ENCODE measurements around the gene VRK3.
A peak's percentile ranks its signal among the peaks of the same experiment; 100 is the strongest.

VRK3 gene

GRCh38 chr19:50000841-50001557 is 24.2 kb downstream of the VRK3 start:
- DNase-seq (ENCODE audit: low spot score in 2 of 2) (no peak), ATAC-seq (replicated peaks; ENCODE audit: extremely low read depth, poor library complexity, severe bottlenecking) (no peak)
- Mint-ChIP-seq H3K27ac (ENCODE audit: low read depth) (no peak overlapping the region), H3K4me3 (no peak overlapping the region), H3K36me3 (ENCODE audit: insufficient read depth) (peaks cover 44% of the 10 kb centered on the region), H3K9me3 (no peaks in the 10 kb centered on the region), H3K4me1 (peaks cover 20% of the 10 kb centered on the region), H3K27me3 (no peaks in the 10 kb centered on the region)

- Mint-ChIP-seq H3K4me3 (no peak overlapping the region), H3K4me1 (peaks cover 20% of the 10 kb centered on the region), H3K27me3 (no peaks in the 10 kb centered on the region), H3K27ac (ENCODE audit: low read depth) (no peak overlapping the region), H3K9me3 (no peaks in the 10 kb centered on the region), H3K36me3 (ENCODE audit: insufficient read depth) (peaks cover 45% of the 10 kb centered on the region)
- no peak for ATAC-seq (replicated peaks; ENCODE audit: extremely low read depth, poor library complexity, severe bottlenecking)
- DNase-seq (ENCODE audit: low spot score in 2 of 2), result no peak
Observed at GRCh38 chr19:50000038-50000840, 24.9 kb downstream of the VRK3 start.

- Mint-ChIP-seq H3K36me3 (ENCODE audit: insufficient read depth) (peaks cover 42% of the 10 kb centered on the region), H3K27ac (ENCODE audit: low read depth) (no peak overlapping the region), H3K27me3 (no peaks in the 10 kb centered on the region), H3K4me1 (peaks cover 13% of the 10 kb centered on the region), H3K4me3 (no peak overlapping the region), H3K9me3 (no peaks in the 10 kb centered on the region)
- no peak for DNase-seq (ENCODE audit: low spot score in 2 of 2)
- no peak for ATAC-seq (replicated peaks; ENCODE audit: extremely low read depth, poor library complexity, severe bottlenecking)
Observed at GRCh38 chr19:49999371-50000010, 25.7 kb downstream of the VRK3 start.

- H3K27ac Mint-ChIP-seq (ENCODE audit: low read depth), result no peak overlapping the region
- ATAC-seq (replicated peaks; ENCODE audit: extremely low read depth, poor library complexity, severe bottlenecking), result no peak
- peaks cover 36% of the 10 kb centered on the region for H3K36me3 Mint-ChIP-seq (ENCODE audit: insufficient read depth)
- peaks cover 2% of the 10 kb centered on the region for H3K4me1 Mint-ChIP-seq
- no peaks in the 10 kb centered on the region for H3K9me3 Mint-ChIP-seq
- H3K4me3 Mint-ChIP-seq, result no peak overlapping the region
- no peak for DNase-seq (ENCODE audit: low spot score in 2 of 2)
- no peaks in the 10 kb centered on the region for H3K27me3 Mint-ChIP-seq
Observed at GRCh38 chr19:49997709-49998108, 27.5 kb downstream of the VRK3 start.

GRCh38 chr19:49988433-49988832 is 36.7 kb downstream of the VRK3 start:
- Mint-ChIP-seq H3K9me3 (no peaks in the 10 kb centered on the region), H3K4me3 (no peak overlapping the region), H3K36me3 (ENCODE audit: insufficient read depth) (peaks cover 16% of the 10 kb centered on the region), H3K4me1 (peaks cover 5% of the 10 kb centered on the region), H3K27me3 (no peaks in the 10 kb centered on the region), H3K27ac (ENCODE audit: low read depth) (no peak overlapping the region)
- no peak for ATAC-seq (replicated peaks; ENCODE audit: extremely low read depth, poor library complexity, severe bottlenecking)
- no peak for DNase-seq (ENCODE audit: low spot score in 2 of 2)

GRCh38 chr19:49988007-49988406 is 37.2 kb downstream of the VRK3 start:
- DNase-seq (ENCODE audit: low spot score in 2 of 2), result no peak
- peaks cover 5% of the 10 kb centered on the region for H3K4me1 Mint-ChIP-seq
- H3K27me3 Mint-ChIP-seq, result no peaks in the 10 kb centered on the region
- ATAC-seq (replicated peaks; ENCODE audit: extremely low read depth, poor library complexity, severe bottlenecking), result no peak
- peaks cover 16% of the 10 kb centered on the region for H3K36me3 Mint-ChIP-seq (ENCODE audit: insufficient read depth)
- no peak overlapping the region for H3K4me3 Mint-ChIP-seq
- no peak overlapping the region for H3K27ac Mint-ChIP-seq (ENCODE audit: low read depth)
- no peaks in the 10 kb centered on the region for H3K9me3 Mint-ChIP-seq

- H3K27ac Mint-ChIP-seq (ENCODE audit: low read depth), result no peak overlapping the region
- no peaks in the 10 kb centered on the region for H3K27me3 Mint-ChIP-seq
- H3K36me3 Mint-ChIP-seq (ENCODE audit: insufficient read depth), result peaks cover 16% of the 10 kb centered on the region
- DNase-seq (ENCODE audit: low spot score in 2 of 2) (peak; percentile 64 to 75), ATAC-seq (replicated peaks; ENCODE audit: extremely low read depth, poor library complexity, severe bottlenecking) (peak; percentile 67)
- no peaks in the 10 kb centered on the region for H3K9me3 Mint-ChIP-seq
- H3K4me3 Mint-ChIP-seq, result no peak overlapping the region
- peaks cover 5% of the 10 kb centered on the region for H3K4me1 Mint-ChIP-seq
Observed at GRCh38 chr19:49987159-49987698, 37.9 kb downstream of the VRK3 start.

GRCh38 chr19:49986354-49986753 is 38.8 kb downstream of the VRK3 start:
- Mint-ChIP-seq H3K27ac (ENCODE audit: low read depth) (no peak overlapping the region), H3K4me1 (peaks cover 5% of the 10 kb centered on the region), H3K9me3 (no peaks in the 10 kb centered on the region), H3K36me3 (ENCODE audit: insufficient read depth) (peaks cover 13% of the 10 kb centered on the region), H3K4me3 (no peak overlapping the region), H3K27me3 (no peaks in the 10 kb centered on the region)
- DNase-seq (ENCODE audit: low spot score in 2 of 2) (no peak), ATAC-seq (replicated peaks; ENCODE audit: extremely low read depth, poor library complexity, severe bottlenecking) (no peak)

- H3K27me3 Mint-ChIP-seq, result no peaks in the 10 kb centered on the region
- no peak overlapping the region for H3K27ac Mint-ChIP-seq (ENCODE audit: low read depth)
- no peak for DNase-seq (ENCODE audit: low spot score in 2 of 2)
- peaks cover 5% of the 10 kb centered on the region for H3K4me1 Mint-ChIP-seq
- no peak for ATAC-seq (replicated peaks; ENCODE audit: extremely low read depth, poor library complexity, severe bottlenecking)
- no peaks in the 10 kb centered on the region for H3K9me3 Mint-ChIP-seq
- peaks cover 14% of the 10 kb centered on the region for H3K36me3 Mint-ChIP-seq (ENCODE audit: insufficient read depth)
- H3K4me3 Mint-ChIP-seq, result no peak overlapping the region
Observed at GRCh38 chr19:49985871-49986270, 39.3 kb downstream of the VRK3 start.

GRCh38 chr19:49984491-49984890 is 40.7 kb downstream of the VRK3 start:
- no peak overlapping the region for H3K4me3 Mint-ChIP-seq
- peak overlapping the region; percentile 35 for H3K27ac Mint-ChIP-seq (ENCODE audit: low read depth)
- H3K9me3 Mint-ChIP-seq, result no peaks in the 10 kb centered on the region
- peaks cover 5% of the 10 kb centered on the region for H3K4me1 Mint-ChIP-seq
- ATAC-seq (replicated peaks; ENCODE audit: extremely low read depth, poor library complexity, severe bottlenecking), result no peak
- H3K27me3 Mint-ChIP-seq, result no peaks in the 10 kb centered on the region
- DNase-seq (ENCODE audit: low spot score in 2 of 2), result no peak
- H3K36me3 Mint-ChIP-seq (ENCODE audit: insufficient read depth), result peaks cover 14% of the 10 kb centered on the region

GRCh38 chr19:49983645-49984229 is 41.4 kb downstream of the VRK3 start:
- Mint-ChIP-seq H3K36me3 (ENCODE audit: insufficient read depth) (peaks cover 16% of the 10 kb centered on the region), H3K4me1 (peaks cover 5% of the 10 kb centered on the region), H3K27ac (ENCODE audit: low read depth) (no peak overlapping the region), H3K27me3 (no peaks in the 10 kb centered on the region), H3K9me3 (no peaks in the 10 kb centered on the region), H3K4me3 (no peak overlapping the region)
- DNase-seq (ENCODE audit: low spot score in 2 of 2) (peak; percentile 60 to 79), ATAC-seq (replicated peaks; ENCODE audit: extremely low read depth, poor library complexity, severe bottlenecking) (peak; percentile 69)
